ENCODE data around the gene ATP6V0B. TPM values are rescaled to one million over a fixed set of nuclear protein-coding genes. Genes with fewer than 3 reads are reported as not detected.

Gene ATP6V0B
- total and polyA plus RNA-seq, 2 of the 13 experiments (the other 11 are each of a cell fraction or from before 2014, with no cell fraction given), result 157 to 161 TPM

- TF ChIP-seq SKI (IDR thresholded peaks at IDR 0.05; ENCODE audit: partially characterized antibody) (peak; percentile 13), ZNF747 (CRISPR knock-in tag; IDR thresholded peaks at IDR 0.05; ENCODE audit: borderline replicate concordance) (no peak), FOXK2 (IDR thresholded peaks at IDR 0.05) (no peak), SAFB2 (CRISPR knock-in tag; IDR thresholded peaks at IDR 0.05; ENCODE audit: borderline replicate concordance, low read depth) (0 out of 2 replicates have a peak, but pooled peaks have one; percentile 47), ETS1 (CRISPR knock-in tag; IDR thresholded peaks at IDR 0.05) (0 out of 2 replicates have a peak, but pooled peaks have one; percentile 20), KDM5B (CRISPR knock-in tag; IDR thresholded peaks at IDR 0.05; ENCODE audit: borderline replicate concordance) (peak; percentile 61; the same call in 1 of the 2 replicates), ZNF609 (CRISPR knock-in tag; IDR thresholded peaks at IDR 0.05; ENCODE audit: borderline replicate concordance) (no peak), NR2F6 (IDR thresholded peaks at IDR 0.05) (0 out of 2 replicates have a peak, but pooled peaks have one; percentile 33), NR2F6 (CRISPR knock-in tag; IDR thresholded peaks at IDR 0.05) (no peak), SALL1 (CRISPR knock-in tag; IDR thresholded peaks at IDR 0.05) (peak; percentile 32), ZNF224 (CRISPR knock-in tag; IDR thresholded peaks at IDR 0.05) (peak; percentile 44; the same call in 1 of the 2 replicates), ZNF709 (CRISPR knock-in tag; IDR thresholded peaks at IDR 0.05) (0 out of 2 replicates have a peak, but pooled peaks have one; percentile 10), AHR (CRISPR knock-in tag; IDR thresholded peaks at IDR 0.05) (no peak), THAP11 (CRISPR knock-in tag; IDR thresholded peaks at IDR 0.05) (no peak), AKAP8 (CRISPR knock-in tag; IDR thresholded peaks at IDR 0.05) (peak; percentile 88), HOXA7 (CRISPR knock-in tag; IDR thresholded peaks at IDR 0.05) (no peak), ZNF678 (CRISPR knock-in tag; IDR thresholded peaks at IDR 0.05) (0 out of 2 replicates have a peak, but pooled peaks have one; percentile 47), HNRNPK (IDR thresholded peaks at IDR 0.05; ENCODE audit: low read depth, low read length, poor library complexity, severe bottlenecking) (no peak)
- TF ChIP-seq, protein P1, sequence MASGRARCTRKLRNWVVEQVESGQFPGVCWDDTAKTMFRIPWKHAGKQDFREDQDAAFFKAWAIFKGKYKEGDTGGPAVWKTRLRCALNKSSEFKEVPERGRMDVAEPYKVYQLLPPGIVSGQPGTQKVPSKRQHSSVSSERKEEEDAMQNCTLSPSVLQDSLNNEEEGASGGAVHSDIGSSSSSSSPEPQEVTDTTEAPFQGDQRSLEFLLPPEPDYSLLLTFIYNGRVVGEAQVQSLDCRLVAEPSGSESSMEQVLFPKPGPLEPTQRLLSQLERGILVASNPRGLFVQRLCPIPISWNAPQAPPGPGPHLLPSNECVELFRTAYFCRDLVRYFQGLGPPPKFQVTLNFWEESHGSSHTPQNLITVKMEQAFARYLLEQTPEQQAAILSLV (CRISPR knock-in tag; IDR thresholded peaks at IDR 0.05; ENCODE audit: borderline replicate concordance), result 0 out of 2 replicates have a peak, but pooled peaks have one; percentile 83
- TF ChIP-seq, protein P2, sequence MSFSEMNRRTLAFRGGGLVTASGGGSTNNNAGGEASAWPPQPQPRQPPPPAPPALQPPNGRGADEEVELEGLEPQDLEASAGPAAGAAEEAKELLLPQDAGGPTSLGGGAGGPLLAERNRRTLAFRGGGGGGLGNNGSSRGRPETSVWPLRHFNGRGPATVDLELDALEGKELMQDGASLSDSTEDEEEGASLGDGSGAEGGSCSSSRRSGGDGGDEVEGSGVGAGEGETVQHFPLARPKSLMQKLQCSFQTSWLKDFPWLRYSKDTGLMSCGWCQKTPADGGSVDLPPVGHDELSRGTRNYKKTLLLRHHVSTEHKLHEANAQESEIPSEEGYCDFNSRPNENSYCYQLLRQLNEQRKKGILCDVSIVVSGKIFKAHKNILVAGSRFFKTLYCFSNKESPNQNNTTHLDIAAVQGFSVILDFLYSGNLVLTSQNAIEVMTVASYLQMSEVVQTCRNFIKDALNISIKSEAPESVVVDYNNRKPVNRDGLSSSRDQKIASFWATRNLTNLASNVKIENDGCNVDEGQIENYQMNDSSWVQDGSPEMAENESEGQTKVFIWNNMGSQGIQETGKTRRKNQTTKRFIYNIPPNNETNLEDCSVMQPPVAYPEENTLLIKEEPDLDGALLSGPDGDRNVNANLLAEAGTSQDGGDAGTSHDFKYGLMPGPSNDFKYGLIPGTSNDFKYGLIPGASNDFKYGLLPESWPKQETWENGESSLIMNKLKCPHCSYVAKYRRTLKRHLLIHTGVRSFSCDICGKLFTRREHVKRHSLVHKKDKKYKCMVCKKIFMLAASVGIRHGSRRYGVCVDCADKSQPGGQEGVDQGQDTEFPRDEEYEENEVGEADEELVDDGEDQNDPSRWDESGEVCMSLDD (CRISPR knock-in tag; IDR thresholded peaks at IDR 0.05; ENCODE audit: borderline replicate concordance), result no peak
Observed at GRCh38 chr1:43978551-43979260, 3.9 kb downstream of the ATP6V0B start, which contains the start of gene B4GALT2 (continued).

Measured in HepG2 (cell line).